ENCODE results near the gene PARPBP.
"Not testable (repeated sequence)": the region's sequence is repeated elsewhere in the genome, so short reads cannot be mapped to it uniquely, and the experiment has no call there.

The PARPBP gene

GRCh38 chr12:102155206-102155605 is 35.2 kb downstream of the PARPBP start:
- DNase-seq: not testable (repeated sequence)

- DNase-seq: no peak
These were observed 43.4 kb downstream of the PARPBP start for GRCh38 chr12:102163383-102163782.

DNA sequence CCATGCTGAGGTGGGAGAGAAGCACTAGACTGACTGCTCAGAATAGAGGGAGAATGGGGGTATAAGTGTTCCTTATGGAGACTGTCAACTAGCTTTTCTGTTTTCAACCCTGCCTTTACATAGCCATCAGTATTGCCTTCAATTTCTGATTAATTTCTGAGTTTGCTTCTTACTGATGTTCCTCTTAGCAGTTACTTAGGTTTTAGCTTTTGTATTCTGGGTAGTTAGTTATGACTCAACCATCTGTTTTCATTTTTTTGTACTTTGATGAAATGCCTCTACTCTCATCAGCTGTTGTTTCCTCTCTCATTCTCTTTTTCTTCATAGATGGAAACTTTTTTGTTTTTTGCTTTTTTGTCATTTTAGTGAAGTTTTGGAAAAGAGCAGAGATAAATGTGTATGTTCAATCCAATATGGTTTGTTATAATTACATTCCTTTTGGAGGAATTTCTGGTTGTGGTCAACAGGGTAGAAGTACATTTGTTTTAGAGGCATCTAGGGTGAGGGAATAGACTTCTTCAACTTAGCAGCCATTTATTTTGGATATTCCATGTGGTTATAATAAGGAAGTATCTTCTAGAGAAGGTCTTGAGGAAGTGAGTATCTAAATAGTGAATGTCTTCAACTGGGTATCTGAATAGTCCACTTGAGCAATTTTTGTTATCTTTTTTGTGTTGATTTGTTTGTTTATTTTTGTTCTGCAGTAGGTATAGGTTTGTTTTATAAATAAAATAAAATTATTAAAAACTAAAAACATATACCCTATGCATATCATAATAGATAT is 48.0 kb downstream of the PARPBP start:
- DNase-seq: no peak

GRCh38 chr12:102169922-102170621 is 50.1 kb downstream of the PARPBP start:
- DNase-seq: no peak

DNA sequence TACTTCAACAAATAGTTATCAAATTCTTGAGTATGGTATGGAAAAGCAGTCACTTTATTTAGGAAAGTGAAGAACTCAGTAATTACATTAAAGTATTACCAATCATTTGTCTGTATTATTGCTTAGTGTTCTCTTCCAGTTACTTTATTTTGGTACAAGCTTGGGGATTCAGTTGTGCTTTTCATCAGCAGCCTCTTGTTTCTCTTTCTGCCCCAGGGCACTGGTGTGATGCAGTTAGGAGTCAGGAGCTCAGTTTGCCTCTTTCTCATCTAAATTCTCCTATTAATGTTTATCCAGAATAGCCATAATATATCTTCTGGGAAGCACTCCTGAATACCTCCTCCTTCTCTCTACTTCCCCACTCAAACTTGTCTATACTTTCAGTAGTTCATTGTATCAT is 52.0 kb downstream of the PARPBP start:
- no peak for DNase-seq

DNA sequence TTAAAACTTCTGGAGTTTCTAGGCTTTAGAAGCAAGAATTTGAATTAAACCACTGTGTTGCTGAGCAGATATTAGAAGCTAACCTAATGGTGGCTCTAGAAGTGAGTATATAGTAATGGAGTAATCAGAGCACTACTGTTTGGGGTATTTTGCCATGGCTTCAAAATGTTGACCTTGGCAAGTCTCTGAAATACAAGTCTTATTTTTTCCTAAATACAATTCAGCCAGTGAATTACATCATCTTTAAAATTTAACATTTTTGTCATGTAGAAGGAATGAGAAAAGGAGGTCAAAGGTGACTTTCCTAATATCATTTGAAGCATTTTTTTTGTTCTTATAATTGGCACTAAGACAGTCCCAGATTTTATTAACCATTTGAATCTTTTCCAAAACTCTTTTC is 52.5 kb downstream of the PARPBP start:
- no peak for DNase-seq

DNA sequence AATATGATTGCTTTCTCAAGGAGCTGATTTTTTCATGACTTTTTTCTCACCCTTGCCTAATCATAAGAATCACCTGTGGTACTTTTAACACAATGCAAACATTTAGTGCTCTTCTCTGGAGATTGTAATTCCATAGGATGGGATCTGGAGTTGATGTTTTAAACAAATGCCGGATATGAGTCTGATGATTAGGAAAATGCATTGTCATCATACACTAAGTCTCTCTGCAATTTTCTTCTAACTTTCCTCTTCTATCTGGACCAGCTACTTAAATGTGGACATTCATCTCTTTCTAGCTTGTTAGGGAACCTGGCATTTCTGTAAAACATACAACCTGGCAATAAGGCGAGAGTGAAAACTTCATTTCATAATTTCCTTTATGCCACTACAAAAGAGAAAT is 54.1 kb downstream of the PARPBP start:
- DNase-seq: no peak

- no peak for DNase-seq
These were observed 54.8 kb downstream of the PARPBP start for GRCh38 chr12:102174761-102175160.

DNA sequence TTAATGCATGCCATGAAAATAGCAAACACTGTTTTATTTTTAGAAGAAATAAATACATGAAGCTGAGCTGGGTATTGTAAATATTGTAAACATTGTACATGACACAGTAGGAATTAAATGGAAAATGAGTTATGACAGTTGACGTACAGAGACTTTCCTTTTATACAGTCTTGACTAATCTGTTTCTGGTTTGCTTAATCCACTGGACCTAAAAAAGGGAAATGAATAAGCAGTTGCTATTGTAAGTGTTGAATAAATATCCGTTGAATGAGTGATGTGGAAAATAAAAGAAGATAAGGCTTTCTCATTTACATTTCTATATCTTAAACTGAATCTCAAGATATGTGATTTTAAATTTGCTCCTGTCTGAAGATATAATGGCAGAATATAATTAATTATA is 62.7 kb downstream of the PARPBP start:
- no peak for DNase-seq

DNA sequence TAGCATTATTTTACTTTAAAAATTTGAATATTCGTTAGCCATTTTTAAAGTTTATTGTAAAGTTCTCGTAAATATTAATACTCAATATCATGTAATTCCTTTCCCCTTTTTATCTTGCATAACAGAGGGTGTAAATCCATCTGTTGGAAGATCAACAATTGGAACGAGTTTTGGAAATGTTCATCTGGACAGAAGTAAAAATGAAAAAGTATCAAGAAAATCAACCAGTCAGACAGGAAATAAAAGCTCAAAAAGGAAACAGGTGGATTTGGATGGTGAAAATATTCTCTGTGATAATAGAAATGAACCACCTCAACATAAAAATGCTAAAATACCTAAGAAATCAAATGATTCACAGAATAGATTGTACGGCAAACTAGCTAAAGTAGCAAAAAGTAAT is 75.8 kb downstream of the PARPBP start:
- DNase-seq: no peak

DNA sequence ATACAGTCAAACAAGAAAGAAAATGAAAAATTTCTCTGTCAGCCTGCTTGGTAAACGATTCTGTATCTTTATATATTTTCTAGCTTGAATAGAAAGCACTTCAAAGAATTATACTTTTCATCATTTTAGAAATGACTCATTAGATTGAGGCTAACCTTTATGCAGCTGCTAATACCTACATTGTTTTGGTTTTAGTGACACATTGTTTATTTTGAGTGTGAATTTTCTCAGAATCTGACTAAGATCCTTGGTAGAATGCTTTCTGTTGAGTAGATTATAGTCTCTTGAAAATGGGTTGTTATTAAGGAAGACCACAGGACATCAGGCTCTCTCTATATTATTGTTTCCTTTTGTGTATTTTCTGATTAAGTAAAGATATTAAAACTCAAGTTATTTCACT is 77.8 kb downstream of the PARPBP start, which contains the start of gene PMCH:
Gene PMCH, minus strand, starts transcription at position 45 of the 400 bp plus-strand sequence. CDS start 63 bp downstream, outside the sequence.
- no peak for DNase-seq

- no peak for DNase-seq
These were observed 81.6 kb downstream of the PARPBP start for GRCh38 chr12:102201436-102202061.

- no peak for DNase-seq
These were observed 82.6 kb downstream of the PARPBP start for GRCh38 chr12:102202556-102202955.

GRCh38 chr12:102204025-102204424 is 84.0 kb downstream of the PARPBP start:
- no peak for DNase-seq

DNA sequence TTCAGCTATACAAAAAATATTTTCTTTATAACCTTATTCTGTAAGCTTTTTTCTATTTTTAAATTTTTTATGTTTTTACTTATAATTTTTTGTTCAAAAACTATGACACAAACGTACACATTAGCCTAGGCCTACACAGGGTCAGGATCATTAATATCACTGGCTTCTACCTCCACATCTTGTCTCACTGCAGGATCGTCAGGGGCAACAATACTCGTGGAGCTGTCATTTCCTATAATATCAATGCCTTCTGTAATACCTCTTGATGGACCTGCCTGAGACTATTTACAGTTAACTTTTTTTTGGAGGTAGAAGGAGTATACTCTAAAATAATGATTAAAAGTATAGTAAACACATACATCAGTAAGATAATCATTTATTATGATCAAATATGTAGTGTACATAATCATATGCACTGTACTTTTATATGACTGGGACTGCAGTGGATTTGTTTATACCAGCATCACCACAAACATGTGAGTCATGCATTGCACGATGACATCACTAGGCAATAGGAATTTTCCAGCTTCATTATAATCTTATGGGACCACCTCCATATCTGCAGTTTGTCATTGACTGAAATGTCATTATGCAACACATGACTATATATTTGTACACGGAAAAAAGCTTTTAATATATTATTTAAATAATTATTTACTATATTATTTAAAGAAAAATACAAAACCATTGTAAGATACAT is 96.2 kb downstream of the PARPBP start:
- DNase-seq: no peak

GRCh38 chr12:102220736-102221135 is 100.8 kb downstream of the PARPBP start:
- DNase-seq: no peak

DNA sequence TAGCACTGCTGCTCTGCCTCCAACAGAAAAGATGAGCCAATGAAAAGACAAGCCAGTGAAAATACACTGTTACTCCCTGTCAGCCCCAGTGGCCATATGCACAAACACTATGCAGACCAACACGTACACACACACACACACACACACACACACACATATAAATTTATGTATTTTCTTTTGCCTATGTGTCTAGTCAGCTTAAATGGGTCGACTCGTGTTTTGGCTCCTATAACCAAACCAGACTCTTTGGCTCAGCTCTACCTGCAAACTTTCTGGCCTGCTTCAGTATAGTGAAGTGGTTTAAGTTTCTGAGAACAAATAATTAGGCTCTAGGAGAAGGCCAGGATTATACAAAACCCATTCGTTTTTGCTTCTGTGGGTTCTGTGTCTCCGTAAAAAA is 108.0 kb downstream of the PARPBP start:
- DNase-seq: no peak

GRCh38 chr12:102232036-102232435 is 112.1 kb downstream of the PARPBP start:
- DNase-seq: no peak

- DNase-seq: no peak
These were observed 112.5 kb downstream of the PARPBP start for GRCh38 chr12:102232446-102232845.

- DNase-seq: no peak
These were observed 114.6 kb downstream of the PARPBP start for GRCh38 chr12:102234599-102234998.

GRCh38 chr12:102240859-102241258 is 120.9 kb downstream of the PARPBP start:
- DNase-seq: not testable (repeated sequence)

All from SHP77 (cell line).